HepG2 (cell line): ENCODE measurements around the gene CCM2. TPM values are rescaled to one million over a fixed set of nuclear protein-coding genes. Genes with fewer than 3 reads are reported as not detected.

Source experiments
- ATAC-seq: fragments of 200-7000 bp; cut with Tn5 transposase; 3 replicates; pipeline ENCODE4 v1.9.1; 2020; ENCODE audit warnings: mild to moderate bottlenecking, moderate library complexity
- BruUV-seq: library from RNA; stranded (reverse); fragments of 400-500 nt; replicated peaks from 2 replicates; lab custom pipeline; 2021; lab: Mats Ljungman, UMichigan
- CTCF ChIA-PET: fragments of 300-600 bp; formaldehyde crosslinking; extraction: SDS; loops from one replicate; lab custom pipeline; 2021; ENCODE audit warnings: low total read pairs, inconsistent platforms, low intra/inter-chr PET ratio; lab: Yijun Ruan, JAX
- POLR2A ChIA-PET: fragments of 350-600 bp; sonication (Branson Sonifier 250); formaldehyde crosslinking; loops from one replicate; lab custom pipeline; 2020; ENCODE audit warnings: antibody characterized with exemption, inconsistent platforms; lab: Yijun Ruan, JAX
- DNase-seq: peaks from one replicate; pipeline ENCODE4 v3.0.0-alpha.2; 2015; ENCODE audit warnings: low spot score
- FAIRE-seq: peaks from 3 replicates; lab custom pipeline; 2011; peaks lifted over from hg19 to GRCh38; lab: Jason Lieb, UNC
- H2AFZ ChIP-seq: one replicate; pipeline ENCODE4 v1.6.1; 2011; ENCODE audit warnings: low read length, inconsistent platforms
- H3K27ac ChIP-seq: fragments of 300-600 bp; 3 replicates; pipeline ENCODE4 v1.8.0; 2011; ENCODE audit warnings: mixed run types, mild to moderate bottlenecking, mixed read lengths, low read length, inconsistent platforms; ENCODE audit not compliant: insufficient read depth; ENCODE audit errors: extremely low read length
- H3K27me3 ChIP-seq, 2 experiments: fragments of 200-600 bp in 1 of 2; 2 replicates in 1 of 2; 3 replicates in 1 of 2; pipeline versions ENCODE4 v1.6.0 to v1.8.0; 2011; ENCODE audit warnings: low read length in 2 of 2, mild to moderate bottlenecking in 2 of 2, moderate library complexity in 2 of 2, inconsistent platforms in 1 of 2; ENCODE audit not compliant: insufficient read depth in 2 of 2, control insufficient read depth in 1 of 2
- H3K36me3 ChIP-seq, 2 experiments: fragments of 200-600 bp in 1 of 2; replicated peaks in 1 of 2; 2 replicates in 1 of 2; 3 replicates in 1 of 2; pipeline versions ENCODE4 v1.5.1 to v1.8.0; 2011; ENCODE audit warnings: low read length in 2 of 2, inconsistent platforms in 1 of 2; ENCODE audit not compliant: insufficient read depth in 2 of 2, control insufficient read depth in 1 of 2
- H3K4me1 ChIP-seq: 2 replicates; pipeline ENCODE4 v1.5.1; 2012; ENCODE audit warnings: low read length, inconsistent platforms; ENCODE audit not compliant: insufficient read depth
- H3K4me2 ChIP-seq: 2 replicates; pipeline ENCODE4 v1.6.0; 2011; ENCODE audit warnings: low read depth, low read length, inconsistent platforms
- H3K4me3 ChIP-seq, 3 experiments: fragments of 200-600 bp in 1 of 3; sonication (generic), shearing (Covaris generic) in 1 of 3; replicated peaks in 1 of 3; 2 replicates each; pipeline ENCODE4 v1.5.1; 2011 to 2016; ENCODE audit warnings: low read length in 3 of 3, inconsistent platforms in 2 of 3, low read depth in 2 of 3, mild to moderate bottlenecking in 2 of 3, control low read depth in 1 of 3, mixed read lengths in 1 of 3; ENCODE audit not compliant: insufficient read depth in 1 of 3
- H3K79me2 ChIP-seq: one replicate; pipeline ENCODE4 v1.6.1; 2011; ENCODE audit warnings: low read length, inconsistent platforms; ENCODE audit not compliant: insufficient read depth
- H3K9ac ChIP-seq: 2 replicates; pipeline ENCODE4 v1.6.0; 2011; ENCODE audit warnings: mild to moderate bottlenecking, low read depth, low read length, inconsistent platforms; ENCODE audit not compliant: insufficient read depth
- H3K9me3 ChIP-seq: 2 replicates; pipeline ENCODE4 v1.5.1; 2012; ENCODE audit warnings: mild to moderate bottlenecking, low read length
- H4K20me1 ChIP-seq: 2 replicates; pipeline ENCODE4 v1.6.0; 2011; ENCODE audit warnings: inconsistent platforms, mild to moderate bottlenecking, low read length, moderate library complexity; ENCODE audit not compliant: insufficient read depth
- CREM ChIP-seq, 2 experiments: sonication (generic) in 1 of 2; formaldehyde crosslinking in 1 of 2; IDR thresholded peaks; 2 replicates each; pipeline versions ENCODE4 v1.4.0 to v1.6.1; 2016 to 2020; ENCODE audit warnings: antibody characterized with exemption in 1 of 2, mild to moderate bottlenecking in 1 of 2, missing genetic modification reagents in 1 of 2
- ISX ChIP-seq: sonication (generic); formaldehyde crosslinking; conservative IDR thresholded peaks from 2 replicates; pipeline ENCODE4 v1.5.0; 2020; ENCODE audit warnings: missing genetic modification reagents
- MED13 ChIP-seq: sonication (generic); formaldehyde crosslinking; IDR thresholded peaks from 2 replicates; pipeline ENCODE4 v1.5.0; 2020; ENCODE audit warnings: missing genetic modification reagents
- MTA3 ChIP-seq: sonication (generic); formaldehyde crosslinking; IDR thresholded peaks from 2 replicates; pipeline ENCODE4 v1.4.0; 2020; ENCODE audit warnings: missing genetic modification reagents
- RFXANK ChIP-seq: IDR thresholded peaks from 2 replicates; pipeline ENCODE4 v1.6.1; 2016
- SSRP1 ChIP-seq: IDR thresholded peaks from 2 replicates; pipeline ENCODE4 v1.6.1; 2016; ENCODE audit warnings: control low read depth
- ZNF644 ChIP-seq: IDR thresholded peaks from 2 replicates; pipeline ENCODE4 v1.6.1; 2016; ENCODE audit warnings: low read depth
- ZNF75D ChIP-seq: sonication (generic); formaldehyde crosslinking; IDR thresholded peaks from 2 replicates; pipeline ENCODE4 v1.8.1; 2023; ENCODE audit warnings: missing genetic modification reagents, mild to moderate bottlenecking, borderline replicate concordance
- ZNF788 ChIP-seq: sonication (generic); formaldehyde crosslinking; IDR thresholded peaks from 2 replicates; pipeline ENCODE4 v1.5.0; 2020; ENCODE audit warnings: mild to moderate bottlenecking, missing genetic modification reagents, borderline replicate concordance
- ZSCAN21 ChIP-seq: sonication (generic); formaldehyde crosslinking; IDR thresholded peaks from 2 replicates; pipeline ENCODE4 v1.8.0; 2022; ENCODE audit warnings: mild to moderate bottlenecking, missing genetic modification reagents, moderate library complexity, borderline replicate concordance
- WGBS: methylation state at CpG from one replicate; pipeline ENCODE4 v1.1.6; 2017; ENCODE audit warnings: low lambda C conversion rate; 5-methylcytosine and 5-hydroxymethylcytosine counted together
- in situ Hi-C: cut with HindIII; loops from 2 replicates; pipeline ENCODE4 v1.10.0; 2017; ENCODE audit warnings: low pct_unique_long_range_greater_than_20kb; ENCODE audit not compliant: extremely low pct_ligation_motif_present
- intact Hi-C: fragments of 100-400 bp; cut with micrococcal nuclease; formaldehyde crosslinking; loops from one replicate; pipeline ENCODE4 v1.10.0; 2022; ENCODE audit not compliant: unreplicated experiment
- polyA plus RNA-seq, 8 experiments: library from polyadenylated mRNA; depleted of rRNA in 3 of 8; stranded (reverse) in 7 of 8; unstranded in 1 of 8; fragments of >200 nt; fragmentation: Illumina TruSeq in 4 of 8; extraction: Trizol in 4 of 8; gene quantifications; 2 replicates each; pipeline versions ENCODE4 v1.2.1 to v1.2.3, GENCODE V29; 2011 to 2016; ENCODE audit warnings: low read depth in 4 of 8, missing spikeins in 1 of 8, mixed read lengths in 1 of 8; ENCODE audit not compliant: insufficient read depth in 1 of 8
- total RNA-seq, 5 experiments: library from RNA; depleted of rRNA; stranded (reverse); fragments of >200 nt; fragmentation: Illumina TruSeq; extraction: Trizol; gene quantifications; 2 replicates each; pipeline ENCODE4 v1.2.3, GENCODE V29; 2016; ENCODE audit warnings: low read depth in 1 of 5
- TF ChIP-seq, protein P1 (sequence below): sonication (generic); formaldehyde crosslinking; IDR thresholded peaks from 2 replicates; pipeline ENCODE4 v1.4.0; 2020; ENCODE audit warnings: missing genetic modification reagents

The CCM2 gene
- total and polyA plus RNA-seq, 2 of the 13 experiments (the other 11 are each of a cell fraction or from before 2014, with no cell fraction given): 13.7 to 15.8 TPM

GRCh38 chr7:45037876-45038275 lies 37.9 kb downstream of the CCM2 start:
- Histone ChIP-seq H4K20me1 (no peaks in the 10 kb centered on the region), H3K27me3 (no peaks in the 10 kb centered on the region), H3K9ac (no peak overlapping the region), H3K4me1 (peaks cover 55% of the 10 kb centered on the region), H3K4me2 (no peak overlapping the region), H3K9me3 (no peaks in the 10 kb centered on the region), H2AFZ (no peak overlapping the region), H3K36me3 (0 out of 5 replicates have a peak, but pooled peaks cover 0 to 6% of the 10 kb centered on the region in 2 experiments), H3K27ac (no peak overlapping the region), H3K79me2 (peaks cover 12% of the 10 kb centered on the region), H3K4me3 (no peak overlapping the region)
- FAIRE-seq: no peak
- in situ Hi-C loops (no loop called here), intact Hi-C loops (no loop called here)
- no TSS peak for BruUV-seq
- CTCF ChIA-PET: no interaction called here
- POLR2A ChIA-PET: no interaction called here
- DNase-seq: no peak
- no peak for ATAC-seq
- 88% methylated on average over 5 of the region's 5 CpGs for WGBS
- TF ChIP-seq CREM (IDR thresholded peaks at IDR 0.05): no peak
- no peak for TF ChIP-seq CREM (CRISPR knock-in tag; IDR thresholded peaks at IDR 0.05)
- no peak for TF ChIP-seq RFXANK (CRISPR knock-in tag)
- TF ChIP-seq ZNF75D (CRISPR knock-in tag): no peak
- TF ChIP-seq, all 625 proteins: peak for 0

GRCh38 chr7:45039106-45039505 lies 39.1 kb downstream of the CCM2 start:
- TF ChIP-seq, protein P1, sequence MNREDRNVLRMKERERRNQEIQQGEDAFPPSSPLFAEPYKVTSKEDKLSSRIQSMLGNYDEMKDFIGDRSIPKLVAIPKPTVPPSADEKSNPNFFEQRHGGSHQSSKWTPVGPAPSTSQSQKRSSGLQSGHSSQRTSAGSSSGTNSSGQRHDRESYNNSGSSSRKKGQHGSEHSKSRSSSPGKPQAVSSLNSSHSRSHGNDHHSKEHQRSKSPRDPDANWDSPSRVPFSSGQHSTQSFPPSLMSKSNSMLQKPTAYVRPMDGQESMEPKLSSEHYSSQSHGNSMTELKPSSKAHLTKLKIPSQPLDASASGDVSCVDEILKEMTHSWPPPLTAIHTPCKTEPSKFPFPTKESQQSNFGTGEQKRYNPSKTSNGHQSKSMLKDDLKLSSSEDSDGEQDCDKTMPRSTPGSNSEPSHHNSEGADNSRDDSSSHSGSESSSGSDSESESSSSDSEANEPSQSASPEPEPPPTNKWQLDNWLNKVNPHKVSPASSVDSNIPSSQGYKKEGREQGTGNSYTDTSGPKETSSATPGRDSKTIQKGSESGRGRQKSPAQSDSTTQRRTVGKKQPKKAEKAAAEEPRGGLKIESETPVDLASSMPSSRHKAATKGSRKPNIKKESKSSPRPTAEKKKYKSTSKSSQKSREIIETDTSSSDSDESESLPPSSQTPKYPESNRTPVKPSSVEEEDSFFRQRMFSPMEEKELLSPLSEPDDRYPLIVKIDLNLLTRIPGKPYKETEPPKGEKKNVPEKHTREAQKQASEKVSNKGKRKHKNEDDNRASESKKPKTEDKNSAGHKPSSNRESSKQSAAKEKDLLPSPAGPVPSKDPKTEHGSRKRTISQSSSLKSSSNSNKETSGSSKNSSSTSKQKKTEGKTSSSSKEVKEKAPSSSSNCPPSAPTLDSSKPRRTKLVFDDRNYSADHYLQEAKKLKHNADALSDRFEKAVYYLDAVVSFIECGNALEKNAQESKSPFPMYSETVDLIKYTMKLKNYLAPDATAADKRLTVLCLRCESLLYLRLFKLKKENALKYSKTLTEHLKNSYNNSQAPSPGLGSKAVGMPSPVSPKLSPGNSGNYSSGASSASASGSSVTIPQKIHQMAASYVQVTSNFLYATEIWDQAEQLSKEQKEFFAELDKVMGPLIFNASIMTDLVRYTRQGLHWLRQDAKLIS (CRISPR knock-in tag): no peak
- TF ChIP-seq SSRP1 (CRISPR knock-in tag) (no peak), ZNF644 (CRISPR knock-in tag) (no peak), ZNF788 (CRISPR knock-in tag) (no peak), ISX (CRISPR knock-in tag) (no peak), MTA3 (CRISPR knock-in tag) (no peak), ZSCAN21 (no peak), MED13 (CRISPR knock-in tag) (no peak)
- TF ChIP-seq, all 625 proteins: peak for 0
- peaks cover 43% of the 10 kb centered on the region for H3K4me1 ChIP-seq
- BruUV-seq: no TSS peak
- POLR2A ChIA-PET: interaction anchor here (1.8 kb wide), 1 partner anchor 73 kb away, joined by 4 read pairs; the partner anchor contains the start of gene TBRG4
- WGBS: 87% methylated on average over 5 of the region's 5 CpGs
- no peak for FAIRE-seq
- in situ Hi-C loops: no loop called here
- DNase-seq: no peak
- no peaks in the 10 kb centered on the region for H3K9me3 ChIP-seq
- peaks cover 12% of the 10 kb centered on the region for H3K79me2 ChIP-seq
- no peak for ATAC-seq
- H3K36me3 ChIP-seq: 0 out of 5 replicates have a peak, but pooled peaks cover 0 to 6% of the 10 kb centered on the region in 2 experiments
- CTCF ChIA-PET: no interaction called here
- H3K4me2 ChIP-seq: no peak overlapping the region
- H2AFZ ChIP-seq: no peak overlapping the region
- H4K20me1 ChIP-seq: no peaks in the 10 kb centered on the region
- H3K9ac ChIP-seq: no peak overlapping the region
- H3K27ac ChIP-seq: no peak overlapping the region
- no peak overlapping the region for H3K4me3 ChIP-seq
- H3K27me3 ChIP-seq: no peaks in the 10 kb centered on the region
- intact Hi-C loops: no loop called here
